ENCODE data around the gene SLF1.

The SLF1 gene

DNA sequence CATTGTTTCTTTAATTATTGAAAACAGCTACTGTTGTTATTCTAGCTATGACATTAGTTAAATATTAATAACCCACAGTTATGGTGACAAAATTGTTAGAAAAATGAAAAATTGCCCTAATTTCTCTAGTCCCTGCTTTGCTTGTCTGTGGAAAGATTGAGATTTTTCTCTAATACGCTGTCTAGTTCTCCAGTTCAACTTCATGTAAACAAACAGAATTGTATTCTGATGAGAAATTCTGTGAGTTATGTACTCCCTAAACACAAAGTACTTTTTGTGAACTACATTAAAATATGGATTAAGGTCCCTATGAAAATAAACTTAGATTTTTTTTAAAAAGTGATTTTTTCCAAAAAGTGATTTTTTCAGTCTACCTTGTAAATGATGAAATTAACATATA, 8.7 kb downstream of the SLF1 start:
- DNase-seq (ENCODE audit: extremely low read depth, low read depth): no peak
- no peak overlapping the region for H3K4me3 ChIP-seq (replicated peaks; ENCODE audit: low read depth, low read length)

DNA sequence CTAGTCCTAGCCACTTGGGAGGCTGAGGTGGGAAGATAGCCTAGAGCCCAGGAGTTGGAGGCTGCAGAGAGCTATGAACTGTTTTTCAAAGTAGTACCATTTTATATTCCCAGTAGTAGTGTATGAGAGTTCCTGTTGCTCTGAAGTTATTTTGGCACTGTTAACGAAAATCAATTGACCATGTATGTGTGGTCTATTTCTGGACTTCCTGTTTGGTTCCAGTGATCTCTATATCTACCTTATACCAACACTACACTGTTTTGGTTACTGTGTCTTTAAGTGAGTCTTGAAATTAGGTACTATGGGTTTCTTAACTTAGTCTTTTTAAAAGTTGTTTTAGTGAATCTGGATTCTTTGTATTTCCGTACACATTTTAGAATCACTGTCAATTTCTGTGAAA, 13.6 kb downstream of the SLF1 start:
- no peak overlapping the region for H3K4me3 ChIP-seq (replicated peaks; ENCODE audit: low read depth, low read length)
- DNase-seq (ENCODE audit: extremely low read depth, low read depth): no peak
- TF ChIP-seq, protein P1, sequence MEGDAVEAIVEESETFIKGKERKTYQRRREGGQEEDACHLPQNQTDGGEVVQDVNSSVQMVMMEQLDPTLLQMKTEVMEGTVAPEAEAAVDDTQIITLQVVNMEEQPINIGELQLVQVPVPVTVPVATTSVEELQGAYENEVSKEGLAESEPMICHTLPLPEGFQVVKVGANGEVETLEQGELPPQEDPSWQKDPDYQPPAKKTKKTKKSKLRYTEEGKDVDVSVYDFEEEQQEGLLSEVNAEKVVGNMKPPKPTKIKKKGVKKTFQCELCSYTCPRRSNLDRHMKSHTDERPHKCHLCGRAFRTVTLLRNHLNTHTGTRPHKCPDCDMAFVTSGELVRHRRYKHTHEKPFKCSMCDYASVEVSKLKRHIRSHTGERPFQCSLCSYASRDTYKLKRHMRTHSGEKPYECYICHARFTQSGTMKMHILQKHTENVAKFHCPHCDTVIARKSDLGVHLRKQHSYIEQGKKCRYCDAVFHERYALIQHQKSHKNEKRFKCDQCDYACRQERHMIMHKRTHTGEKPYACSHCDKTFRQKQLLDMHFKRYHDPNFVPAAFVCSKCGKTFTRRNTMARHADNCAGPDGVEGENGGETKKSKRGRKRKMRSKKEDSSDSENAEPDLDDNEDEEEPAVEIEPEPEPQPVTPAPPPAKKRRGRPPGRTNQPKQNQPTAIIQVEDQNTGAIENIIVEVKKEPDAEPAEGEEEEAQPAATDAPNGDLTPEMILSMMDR (IDR thresholded peaks at IDR 0.05; ENCODE audit: low read depth, low read length, missing control alignments): no peak

More for the DNA sequence above, 8.7 kb downstream of the SLF1 start:
- TF ChIP-seq, protein P1 (IDR thresholded peaks at IDR 0.05; ENCODE audit: low read depth, low read length, missing control alignments): no peak

DNA sequence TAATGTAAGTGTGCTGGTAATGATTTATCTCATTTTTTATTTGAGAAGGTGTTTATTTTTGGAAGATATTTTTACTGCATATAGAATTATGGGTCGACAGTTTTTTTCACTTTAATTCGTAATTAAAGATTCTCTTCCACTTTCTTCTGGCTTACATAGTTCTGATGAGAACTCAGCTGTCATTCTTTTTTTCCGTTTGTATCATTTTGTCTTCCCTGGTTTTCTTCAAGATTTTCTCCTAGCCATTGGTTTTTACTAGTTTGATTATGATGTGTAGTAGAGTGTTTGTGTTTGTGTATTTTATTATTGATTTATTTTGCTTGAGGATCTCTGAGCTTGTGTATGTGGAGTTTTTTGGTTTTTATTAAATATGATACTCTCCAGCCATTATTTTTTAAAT, 21.7 kb downstream of the SLF1 start:
- no peak overlapping the region for H3K4me3 ChIP-seq (replicated peaks; ENCODE audit: low read depth, low read length)
- TF ChIP-seq, protein P1 (IDR thresholded peaks at IDR 0.05; ENCODE audit: low read depth, low read length, missing control alignments): no peak
- no peak for DNase-seq (ENCODE audit: extremely low read depth, low read depth)

DNA sequence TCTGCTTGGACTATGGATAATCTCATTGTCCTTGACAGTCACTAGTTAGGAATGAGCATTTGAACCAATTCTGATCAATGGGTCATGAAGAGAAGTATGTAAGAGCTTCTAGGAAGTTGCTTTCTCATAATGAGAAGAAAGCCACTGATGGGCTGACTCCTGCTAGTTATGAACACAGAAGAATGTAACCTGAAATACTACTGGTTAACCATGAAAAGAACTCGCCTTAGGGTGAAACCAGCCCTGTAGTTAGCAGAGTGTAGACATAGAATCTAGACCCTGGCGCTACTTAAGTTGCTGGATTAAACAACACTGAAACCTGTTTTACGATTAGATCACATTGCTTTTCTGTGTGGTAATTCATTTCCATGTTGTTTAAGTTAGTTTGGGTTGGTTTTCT, 26.6 kb downstream of the SLF1 start:
- DNase-seq (ENCODE audit: extremely low read depth, low read depth): no peak
- H3K4me3 ChIP-seq (replicated peaks; ENCODE audit: low read depth, low read length): no peak overlapping the region
- TF ChIP-seq, protein P1 (IDR thresholded peaks at IDR 0.05; ENCODE audit: low read depth, low read length, missing control alignments): no peak

DNA sequence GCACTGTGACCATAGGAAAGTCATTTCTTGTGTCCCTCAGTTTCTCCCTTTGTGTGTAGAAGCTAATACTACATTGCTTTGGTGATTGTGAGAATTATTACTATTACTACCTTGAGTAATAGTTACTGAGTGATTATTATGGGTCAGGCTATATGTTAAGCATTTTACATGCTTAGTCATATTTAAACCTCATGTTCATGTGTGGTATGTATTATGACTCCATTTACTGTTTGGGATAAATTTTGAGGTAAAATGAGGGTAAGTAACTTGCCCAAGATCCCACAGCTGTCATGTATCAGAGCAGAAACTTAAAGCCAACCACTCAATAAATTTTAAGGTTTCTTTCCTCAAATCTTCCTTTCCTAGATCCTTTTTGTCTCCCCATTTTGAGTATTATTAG, 28.3 kb downstream of the SLF1 start:
- TF ChIP-seq, protein P1 (IDR thresholded peaks at IDR 0.05; ENCODE audit: low read depth, low read length, missing control alignments): no peak
- no peak overlapping the region for H3K4me3 ChIP-seq (replicated peaks; ENCODE audit: low read depth, low read length)
- no peak for DNase-seq (ENCODE audit: extremely low read depth, low read depth)

DNA sequence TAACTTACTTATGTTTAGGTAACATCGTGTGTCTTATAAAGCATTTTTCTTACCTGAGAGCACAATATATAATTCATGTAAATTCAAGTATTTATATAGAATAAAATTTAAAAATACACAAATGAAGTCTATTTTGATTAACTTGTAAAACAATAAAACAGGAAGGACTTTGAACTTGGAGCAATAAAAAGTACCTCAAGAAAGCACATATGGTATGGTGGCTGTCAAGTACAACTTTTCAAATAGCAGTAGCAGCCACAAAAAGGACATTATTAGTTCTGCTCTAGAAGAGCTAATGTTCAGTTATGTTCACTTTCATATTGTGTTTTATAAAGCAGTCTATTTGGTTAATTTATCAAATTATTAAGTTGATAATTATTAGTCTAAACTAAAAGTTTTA, 31.4 kb downstream of the SLF1 start:
- TF ChIP-seq, protein P1 (IDR thresholded peaks at IDR 0.05; ENCODE audit: low read depth, low read length, missing control alignments): no peak
- no peak for DNase-seq (ENCODE audit: extremely low read depth, low read depth)
- H3K4me3 ChIP-seq (replicated peaks; ENCODE audit: low read depth, low read length): no peak overlapping the region

DNA sequence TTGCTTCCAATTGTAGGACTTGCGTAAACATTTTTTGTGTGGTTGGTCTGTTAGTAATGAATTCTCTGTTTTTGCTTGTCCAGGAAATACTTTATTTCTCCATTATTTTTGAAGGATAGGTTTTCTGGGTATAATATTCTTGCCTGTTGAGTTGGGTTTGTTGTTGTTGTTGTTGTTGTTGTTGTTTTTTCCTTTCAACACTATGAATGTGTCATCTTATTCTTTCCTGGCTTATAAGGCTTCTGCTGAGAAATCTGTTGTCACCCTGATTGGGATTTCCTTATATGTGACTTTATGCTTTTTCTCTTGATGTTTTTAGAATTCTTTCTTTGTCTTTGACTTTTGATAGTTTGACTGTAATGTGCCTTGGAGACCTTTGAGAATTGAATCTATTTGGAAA, 39.8 kb downstream of the SLF1 start:
- H3K4me3 ChIP-seq (replicated peaks; ENCODE audit: low read depth, low read length): no peak overlapping the region
- TF ChIP-seq, protein P1 (IDR thresholded peaks at IDR 0.05; ENCODE audit: low read depth, low read length, missing control alignments): no peak
- no peak for DNase-seq (ENCODE audit: extremely low read depth, low read depth)

Data from HFF-Myc (cell line).